HG03196 (cell line): Measurements from ENCODE around the gene PKD2L1.

Experiments
- ATAC-seq: cut with Tn5 transposase; IDR thresholded peaks from one replicate; pipeline ENCODE4 v1.9.1; 2021; ENCODE audit not compliant: unreplicated experiment

PKD2L1 gene

DNA sequence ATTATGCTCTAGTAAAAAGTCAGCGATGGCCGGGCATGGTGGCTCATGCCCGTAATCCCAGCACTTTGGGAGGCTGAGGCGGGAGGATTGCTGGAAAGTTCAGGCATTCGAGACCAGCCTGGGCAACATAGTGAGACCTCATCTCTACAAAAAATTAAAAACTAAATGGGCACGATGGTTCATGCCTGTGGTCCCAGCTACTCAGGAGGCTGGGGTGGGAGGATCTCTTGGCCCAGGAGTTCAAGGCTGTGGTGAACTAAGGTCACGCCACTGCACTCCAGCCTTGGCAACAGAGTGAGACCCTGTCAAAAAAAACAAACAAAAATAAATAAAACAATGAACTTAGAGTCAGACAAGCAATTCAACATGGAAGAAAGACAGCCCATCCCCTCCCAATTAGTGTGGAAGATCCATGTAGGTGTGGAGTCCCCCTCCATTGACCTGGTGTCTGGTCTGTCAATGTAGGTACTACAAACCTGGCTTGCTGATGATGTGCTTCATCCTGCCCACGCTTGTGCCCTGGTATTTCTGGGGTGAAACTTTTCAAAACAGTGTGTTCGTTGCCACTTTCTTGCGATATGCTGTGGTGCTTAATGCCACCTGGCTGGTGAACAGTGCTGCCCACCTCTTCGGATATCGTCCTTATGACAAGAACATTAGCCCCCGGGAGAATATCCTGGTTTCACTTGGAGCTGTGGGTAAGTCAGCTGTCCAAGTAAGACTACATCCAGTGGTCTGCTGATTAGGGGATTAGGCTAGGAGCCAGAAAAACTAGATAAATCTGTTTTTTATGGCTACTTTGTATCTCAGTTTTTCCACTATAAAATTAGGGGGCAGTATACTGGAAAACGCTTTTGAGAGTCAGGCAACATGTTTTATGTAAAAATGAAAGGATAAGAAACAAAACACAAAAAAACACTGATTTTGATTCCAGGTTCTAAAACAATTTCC is 26.3 kb upstream of the PKD2L1 start:
- ATAC-seq, result no peak

DNA sequence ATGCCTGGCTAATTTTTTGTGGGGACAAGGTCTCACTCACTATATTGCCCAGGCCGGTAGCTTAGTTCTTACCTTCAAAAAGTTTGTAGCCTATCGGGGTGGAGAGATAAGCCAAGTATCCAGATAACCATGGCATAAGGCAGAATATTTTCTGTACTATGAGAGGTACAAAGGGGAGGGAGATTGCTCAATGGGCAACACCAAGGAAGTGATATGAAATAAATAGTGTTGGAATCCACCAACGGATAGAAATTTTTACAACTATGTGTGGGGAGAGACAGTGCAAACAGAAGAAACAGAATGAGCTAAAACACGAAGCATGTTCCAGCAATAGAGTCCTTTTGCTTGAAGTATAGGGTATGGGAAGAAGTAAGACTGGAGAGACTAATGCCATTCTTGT is 25.1 kb upstream of the PKD2L1 start:
- ATAC-seq, result no peak

DNA sequence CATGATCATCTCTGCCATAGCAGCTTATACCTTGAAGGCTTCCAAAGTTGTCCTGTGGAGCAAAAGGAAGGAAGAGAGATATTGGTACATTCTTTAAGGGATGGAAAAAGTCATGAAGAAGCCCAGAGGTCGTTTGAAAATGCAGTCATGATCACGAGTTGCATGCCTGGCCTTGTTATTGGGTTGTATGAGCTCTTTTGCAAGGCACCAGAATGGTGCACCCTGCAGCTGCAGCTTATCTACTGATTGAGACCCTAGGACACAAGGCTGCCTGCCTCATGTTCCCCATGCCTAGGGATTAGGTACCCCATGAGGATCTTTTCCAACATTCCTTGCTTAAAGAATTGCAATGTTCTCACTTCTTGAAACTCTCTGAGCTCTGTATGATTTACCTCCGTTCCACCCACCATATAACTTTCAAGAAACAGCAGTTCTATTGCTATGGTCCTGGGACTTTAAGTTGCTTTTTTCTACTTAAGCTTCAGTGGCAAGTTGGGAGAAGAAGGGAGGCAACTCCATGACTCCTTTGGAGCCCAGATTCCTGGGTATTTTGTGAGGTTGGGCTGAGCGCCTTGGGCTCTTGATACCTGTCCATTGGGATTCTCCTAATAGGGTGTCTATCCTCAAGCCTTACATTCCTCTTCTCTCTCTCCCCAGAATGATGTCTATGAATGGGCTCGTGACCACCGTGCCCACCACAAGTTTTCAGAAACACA is 23.9 kb upstream of the PKD2L1 start:
- no peak for ATAC-seq

DNA sequence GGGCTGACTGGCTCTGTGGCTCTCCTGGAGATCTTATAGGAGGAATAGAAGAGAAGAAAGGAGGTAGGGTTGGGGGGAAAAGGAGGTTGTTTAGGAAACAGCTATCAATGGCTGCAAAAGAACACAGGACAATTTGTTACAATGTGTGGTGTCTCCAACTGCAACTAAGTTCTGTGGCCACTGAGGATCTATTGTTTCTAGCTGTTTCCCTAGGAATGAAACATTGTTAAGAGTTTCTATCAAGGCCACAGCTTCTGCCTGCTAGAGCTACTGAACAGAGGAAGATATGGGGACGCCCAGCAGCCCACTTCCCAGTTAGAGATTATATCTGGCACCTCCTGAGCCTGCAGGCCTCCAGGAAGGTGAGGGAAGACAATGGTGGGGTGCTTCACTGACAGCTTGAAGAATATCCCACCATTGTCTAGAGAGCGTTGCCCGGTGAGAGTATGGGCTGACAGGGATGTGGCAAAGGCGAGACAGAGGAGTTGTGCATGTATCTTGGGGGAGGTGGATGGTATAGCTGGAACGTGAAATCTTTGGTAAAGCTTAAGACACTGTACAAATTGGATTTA is 21.0 kb upstream of the PKD2L1 start:
- no peak for ATAC-seq

DNA sequence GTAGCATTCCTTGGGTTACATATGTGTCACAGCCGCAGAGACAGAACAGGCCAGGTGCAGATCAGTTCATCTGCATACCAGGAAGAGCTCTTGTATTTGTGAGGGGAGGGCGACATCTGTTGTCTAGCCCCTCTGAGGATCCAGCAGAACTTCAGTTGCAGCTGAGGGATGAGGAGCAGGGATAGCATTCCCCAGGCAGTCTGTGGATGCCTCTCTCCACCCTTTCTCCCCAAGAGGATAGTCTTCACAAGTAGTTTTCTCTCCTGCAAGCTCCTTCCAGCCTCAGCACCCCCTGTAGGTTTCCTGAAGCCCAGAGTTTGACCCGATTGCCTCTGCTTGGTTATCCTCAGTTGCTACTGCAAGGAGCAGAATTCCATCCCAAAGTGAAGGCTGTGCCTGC is 19.6 kb upstream of the PKD2L1 start:
- no peak for ATAC-seq

DNA sequence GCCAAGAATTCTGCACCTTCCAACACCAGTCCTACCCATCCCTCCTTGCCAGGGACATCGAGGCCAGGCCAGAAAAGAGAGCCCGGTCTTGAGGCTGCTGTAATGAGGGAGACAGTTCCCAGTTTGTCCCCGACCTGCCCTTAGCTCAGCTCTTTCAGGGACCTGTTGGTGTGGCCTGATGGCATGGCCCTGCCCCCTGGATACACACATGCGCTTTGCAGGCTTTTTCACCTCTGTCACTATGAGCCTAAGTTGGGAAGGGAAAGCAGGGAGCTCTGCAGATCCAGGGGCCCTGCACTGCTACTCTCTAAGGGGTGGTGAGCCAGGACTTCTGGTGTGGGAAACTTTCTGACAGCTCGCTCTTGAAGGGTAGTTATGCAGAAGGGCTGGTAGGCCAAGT is 19.1 kb upstream of the PKD2L1 start:
- no peak for ATAC-seq

DNA sequence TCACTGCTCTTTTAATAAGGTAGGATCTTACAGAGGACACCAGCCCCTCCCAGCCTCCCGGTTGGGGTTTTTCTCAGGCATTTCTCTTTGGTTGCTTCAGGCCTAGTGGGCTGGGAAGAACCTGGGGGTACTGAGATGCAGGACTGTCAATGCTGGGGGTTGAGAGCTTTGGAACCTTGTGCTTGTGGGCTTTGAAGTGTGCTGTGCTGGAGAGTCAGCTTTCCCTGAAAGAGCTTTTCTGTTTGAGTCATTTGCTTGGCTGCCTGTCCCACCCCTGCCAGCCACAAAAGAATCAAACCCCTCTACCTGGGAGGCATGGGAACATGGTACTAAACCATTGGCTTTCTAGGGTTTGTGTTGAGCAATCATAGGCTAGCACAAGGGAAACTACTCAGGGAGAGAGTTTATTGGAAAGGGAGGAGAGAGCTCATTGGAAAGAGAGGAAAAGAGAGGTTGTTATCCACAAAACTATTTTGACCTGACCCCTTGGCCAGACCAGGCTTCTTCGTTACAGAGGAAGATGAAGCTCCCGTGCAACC is 18.4 kb upstream of the PKD2L1 start:
- ATAC-seq, result no peak

DNA sequence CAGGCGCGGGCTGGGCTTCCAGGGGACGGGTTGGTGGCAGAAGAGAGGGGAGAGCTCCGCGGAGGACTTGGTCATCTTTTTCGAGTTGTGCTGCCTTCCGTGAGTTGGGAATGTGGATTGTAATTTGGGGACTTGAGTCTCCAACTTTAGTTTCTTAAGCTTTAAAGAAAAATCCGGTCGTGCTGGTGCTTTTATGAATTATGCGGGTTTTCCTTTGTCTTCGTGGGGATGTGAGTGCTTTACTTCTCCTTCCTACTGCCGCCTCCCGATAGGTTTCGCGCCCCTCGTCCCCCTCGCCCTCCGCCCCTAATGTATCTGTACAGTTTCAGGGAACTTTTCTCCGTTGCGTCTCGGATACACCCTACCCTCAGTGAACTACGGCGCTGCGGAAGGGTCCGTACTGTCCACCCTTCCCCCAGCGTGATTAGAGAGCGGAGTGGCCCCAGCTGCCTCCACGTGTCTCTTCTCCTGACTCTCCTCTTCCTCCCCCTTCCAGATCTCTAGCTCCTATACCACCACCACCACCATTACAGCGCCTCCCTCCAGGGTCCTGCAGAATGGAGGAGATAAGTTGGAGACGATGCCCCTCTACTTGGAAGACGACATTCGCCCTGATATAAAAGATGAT is 17.7 kb upstream of the PKD2L1 start:
- no peak for ATAC-seq

DNA sequence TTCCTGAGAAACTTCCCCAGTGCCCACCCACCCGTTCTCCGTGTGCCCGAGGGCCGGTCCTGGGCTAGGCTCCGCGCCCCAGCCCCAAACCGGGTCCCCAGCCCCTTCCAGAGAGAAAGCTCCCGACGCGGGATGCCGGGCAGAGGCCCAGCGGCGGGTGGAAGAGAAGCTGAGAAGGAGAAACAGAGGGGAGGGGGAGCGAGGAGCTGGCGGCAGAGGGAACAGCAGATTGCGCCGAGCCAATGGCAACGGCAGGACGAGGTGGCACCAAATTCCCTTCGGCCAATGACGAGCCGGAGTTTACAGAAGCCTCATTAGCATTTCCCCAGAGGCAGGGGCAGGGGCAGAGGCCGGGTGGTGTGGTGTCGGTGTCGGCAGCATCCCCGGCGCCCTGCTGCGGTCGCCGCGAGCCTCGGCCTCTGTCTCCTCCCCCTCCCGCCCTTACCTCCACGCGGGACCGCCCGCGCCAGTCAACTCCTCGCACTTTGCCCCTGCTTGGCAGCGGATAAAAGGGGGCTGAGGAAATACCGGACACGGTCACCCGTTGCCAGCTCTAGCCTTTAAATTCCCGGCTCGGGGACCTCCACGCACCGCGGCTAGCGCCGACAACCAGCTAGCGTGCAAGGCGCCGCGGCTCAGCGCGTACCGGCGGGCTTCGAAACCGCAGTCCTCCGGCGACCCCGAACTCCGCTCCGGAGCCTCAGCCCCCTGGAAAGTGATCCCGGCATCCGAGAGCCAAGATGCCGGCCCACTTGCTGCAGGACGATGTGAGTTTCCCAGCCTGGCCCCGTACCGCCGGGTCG is 16.9 kb upstream of the PKD2L1 start, which contains the start of gene SCD:
TSS of gene SCD (plus strand) at position 469 of the 803 bp plus-strand sequence. CDS start at position 741, 272 bp downstream.
- ATAC-seq, result peak; percentile 80

DNA sequence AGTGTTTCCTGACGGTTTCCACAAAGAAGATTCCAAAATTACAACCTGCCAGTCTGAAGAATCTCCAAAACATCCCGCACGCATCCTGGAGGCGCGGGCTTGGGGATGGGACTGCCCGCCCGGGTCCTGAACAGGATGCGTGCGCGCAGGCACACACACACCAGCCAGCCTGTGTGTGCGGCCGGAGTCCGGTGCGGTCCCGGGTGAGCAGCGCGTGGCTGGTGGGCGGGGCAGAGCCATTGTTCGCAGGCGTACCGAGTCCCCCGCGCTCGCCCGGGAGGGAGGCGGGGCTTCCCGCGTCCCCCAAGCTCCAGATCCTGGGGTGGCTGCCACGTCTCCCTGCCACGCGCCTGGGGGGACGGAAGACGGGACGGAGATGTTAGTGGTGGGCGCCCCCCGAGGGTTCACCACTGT is 16.3 kb upstream of the PKD2L1 start:
- ATAC-seq, result peak; percentile 55

DNA sequence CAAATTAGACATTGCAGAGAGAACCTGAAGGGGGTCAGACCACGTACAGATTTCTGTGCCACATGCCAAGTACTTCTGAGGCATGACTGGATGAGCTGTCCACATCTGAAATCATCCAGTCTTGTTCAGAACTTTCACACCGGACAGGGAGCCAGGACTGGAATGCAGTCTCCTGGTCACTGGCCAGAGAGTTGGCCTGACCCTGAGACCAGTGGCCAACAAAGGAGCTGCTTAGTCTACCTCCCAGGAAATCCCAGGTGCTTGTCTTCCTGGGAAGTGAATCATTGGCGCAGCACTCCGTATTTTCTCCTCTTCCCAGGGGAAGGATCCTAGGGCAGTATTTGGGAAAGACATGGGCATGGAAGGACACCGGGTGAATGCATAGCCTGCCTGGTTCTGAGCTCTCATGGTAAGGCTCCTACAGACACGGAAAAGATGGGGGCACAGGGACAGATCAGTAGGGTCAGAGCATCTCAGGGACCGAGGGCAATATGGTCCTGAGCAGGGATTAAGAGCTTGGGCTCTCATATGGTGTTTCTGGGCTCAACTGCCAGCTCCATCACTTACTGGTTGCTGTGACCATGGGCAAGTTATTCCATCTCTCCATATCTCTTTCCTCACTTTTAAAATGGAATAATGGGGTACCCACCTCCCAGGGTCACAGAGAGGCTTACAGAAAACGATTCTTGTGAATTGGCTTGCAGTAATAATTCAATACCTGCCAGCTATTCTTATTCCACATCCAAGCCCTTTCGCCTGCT is 15.7 kb upstream of the PKD2L1 start:
- ATAC-seq, result no peak

DNA sequence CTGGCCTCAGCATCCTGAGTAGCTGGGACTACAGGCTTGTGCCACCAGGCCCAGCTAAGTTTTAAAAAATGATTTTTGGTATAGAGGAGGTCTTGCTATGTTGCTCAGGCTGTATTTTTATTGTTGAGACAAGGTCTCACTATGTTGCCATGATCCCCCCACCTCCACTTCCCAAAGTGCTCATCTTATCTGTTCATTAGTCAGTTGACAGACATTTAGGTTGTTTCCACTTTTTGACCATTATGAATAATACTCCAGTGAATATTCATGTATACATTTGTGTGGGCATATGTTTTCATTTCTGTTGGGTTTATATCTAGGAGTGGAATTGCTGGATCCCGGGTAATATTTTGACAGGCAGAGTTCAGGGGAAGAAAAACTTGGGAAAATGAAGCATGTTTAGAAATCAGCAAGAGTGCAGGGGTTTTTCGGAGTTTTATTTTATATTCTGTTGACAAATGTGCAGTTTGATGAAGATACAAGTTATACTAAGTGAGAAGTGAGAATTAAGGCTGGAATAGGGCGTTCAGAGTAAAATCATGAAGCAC is 14.3 kb upstream of the PKD2L1 start:
- no peak for ATAC-seq

DNA sequence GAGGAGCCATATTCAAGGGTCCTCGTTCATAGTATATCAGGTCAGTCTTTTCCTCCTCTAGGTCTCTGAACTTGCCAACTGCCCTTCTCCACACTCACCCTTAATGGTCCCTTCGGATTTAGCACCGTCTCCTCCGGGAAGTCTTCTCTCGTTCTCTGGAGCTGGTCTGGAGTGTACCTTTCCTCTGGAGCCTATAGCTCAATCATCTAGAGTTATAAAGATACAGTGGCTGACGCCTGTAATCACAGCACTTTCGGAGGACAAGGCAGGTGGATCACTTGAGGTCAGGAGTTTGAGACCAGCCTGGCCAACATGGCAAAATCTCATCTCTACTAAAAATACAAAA is 12.6 kb upstream of the PKD2L1 start:
- no peak for ATAC-seq

DNA sequence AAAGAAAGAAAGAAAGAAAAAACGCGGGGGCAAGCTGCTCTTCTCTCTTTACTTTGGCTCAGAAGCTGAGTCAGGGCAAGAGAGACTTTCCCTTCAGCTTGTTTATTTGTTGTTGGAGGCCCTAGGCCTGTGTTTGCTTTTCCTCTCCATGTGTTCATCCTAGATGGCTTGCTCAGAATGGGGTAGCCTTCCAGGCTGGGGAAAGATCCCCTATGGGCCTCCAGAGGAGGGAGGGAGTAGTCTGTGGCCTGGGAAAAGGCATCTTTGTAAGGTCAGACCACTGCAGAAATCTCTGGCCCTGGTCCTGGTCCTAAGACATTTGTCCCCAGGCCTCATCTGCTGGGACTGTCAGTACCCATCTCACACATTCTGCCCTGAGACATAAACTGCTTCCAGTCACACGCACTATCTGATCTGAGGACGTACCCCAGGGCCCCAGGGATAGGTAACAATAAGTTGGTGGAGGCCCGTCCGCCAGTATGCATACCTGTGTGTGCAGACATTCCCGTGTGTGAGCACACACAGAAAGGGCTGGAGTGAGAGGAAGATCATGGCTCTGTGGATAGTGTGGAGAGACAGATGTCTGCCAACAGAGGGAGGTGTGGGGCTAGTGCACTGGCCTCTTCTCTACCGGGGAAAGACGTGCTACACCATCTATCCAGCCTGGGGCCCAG is 12.1 kb upstream of the PKD2L1 start:
- ATAC-seq, result no peak

DNA sequence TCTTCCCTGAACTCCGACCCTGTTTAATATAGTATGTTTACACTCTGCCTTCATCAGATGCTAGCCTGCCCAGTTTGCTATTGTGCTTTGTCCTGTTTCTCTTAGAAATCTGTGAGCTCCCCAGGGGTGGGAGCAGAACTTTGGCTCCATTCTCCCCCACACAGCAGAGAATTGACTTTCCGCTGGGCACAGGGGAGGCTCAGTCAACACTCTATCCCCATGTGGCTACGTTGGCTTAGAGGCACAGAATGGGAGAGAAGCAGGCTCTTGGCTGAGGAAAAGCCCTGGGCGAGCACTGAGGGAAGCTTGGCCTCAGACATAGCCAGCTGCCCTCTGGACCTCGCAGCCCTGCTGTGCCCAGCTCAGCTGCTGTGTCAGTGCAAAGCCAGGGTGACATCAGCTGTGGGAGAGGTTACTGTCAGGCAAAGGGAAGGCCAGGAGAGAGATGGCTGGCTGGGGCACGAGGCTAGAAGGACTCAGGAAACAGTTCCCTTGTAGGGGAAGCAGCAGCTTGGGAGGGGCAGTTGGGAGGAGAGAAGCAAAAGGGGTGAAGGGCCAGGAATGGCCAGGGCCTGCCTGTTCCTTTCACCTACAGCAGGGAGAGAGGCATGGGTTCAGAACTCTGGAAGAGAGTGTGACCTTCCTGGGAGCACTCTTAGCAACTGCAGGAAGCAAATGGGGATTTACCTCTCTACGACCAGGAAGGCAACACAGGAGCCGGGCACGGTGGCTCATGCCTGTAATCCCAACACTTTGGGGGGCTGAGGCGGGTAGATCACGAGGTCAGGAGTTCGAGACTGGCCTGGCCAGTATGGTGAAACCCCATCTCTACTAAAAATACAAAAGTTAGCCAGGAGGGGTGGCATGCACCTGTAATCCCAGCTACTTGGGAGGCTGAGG is 11.2 kb upstream of the PKD2L1 start:
- ATAC-seq, result no peak

DNA sequence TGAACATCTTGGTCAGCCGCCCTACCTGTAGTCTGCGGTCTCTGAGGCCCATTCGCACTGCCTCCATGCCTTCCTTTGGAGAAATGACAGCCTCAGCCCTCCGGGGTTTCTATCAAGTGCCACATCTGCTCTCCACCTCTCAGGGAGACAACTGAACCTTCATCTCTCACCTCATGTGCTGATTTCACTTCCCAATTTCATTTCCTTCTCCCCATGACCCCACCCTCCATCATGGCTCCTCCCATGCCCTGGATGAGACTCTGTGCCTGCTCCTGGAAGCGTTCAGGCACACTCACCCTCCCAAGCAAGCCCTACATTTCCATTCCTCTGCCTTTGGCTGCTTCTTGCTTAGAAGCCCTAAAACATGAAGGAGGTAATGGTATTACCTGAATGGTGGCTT is 9.2 kb upstream of the PKD2L1 start:
- no peak for ATAC-seq

DNA sequence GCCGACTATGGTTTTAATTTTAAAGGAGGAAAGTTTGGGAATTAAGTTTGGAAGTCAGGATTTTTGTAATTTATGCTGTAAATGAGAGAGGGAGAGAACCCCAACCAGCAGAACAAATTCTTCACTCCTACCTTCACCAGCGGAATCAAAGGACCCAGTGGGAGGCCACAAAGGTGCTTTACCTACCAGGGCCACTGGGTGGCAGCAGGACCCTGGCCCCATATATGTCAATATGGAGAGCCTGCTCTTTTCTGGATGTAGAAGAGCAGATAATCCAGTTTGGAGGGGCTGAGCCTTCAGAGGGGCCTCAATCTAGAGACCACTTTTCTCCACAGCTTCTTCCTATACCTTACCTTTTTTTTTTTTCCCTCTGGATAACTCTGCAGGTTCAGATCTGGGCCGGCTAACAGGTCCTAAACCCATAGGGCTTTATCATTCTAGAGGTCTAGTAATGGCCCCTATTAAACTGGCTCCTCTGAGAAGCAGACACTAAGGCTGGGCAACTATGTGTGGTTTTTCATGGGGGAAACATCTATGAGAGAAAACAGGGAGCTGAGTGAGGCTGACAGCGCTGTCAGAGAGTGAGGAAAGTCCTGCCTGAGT is 8.5 kb upstream of the PKD2L1 start:
- no peak for ATAC-seq
